Smooth muscle cell (in vitro differentiated cells): ENCODE measurements around the gene ESRRA. TPM values are rescaled to one million over a fixed set of nuclear protein-coding genes. Genes with fewer than 3 reads are reported as not detected.

Experiments
- DNase-seq: peaks from one replicate; lab custom pipeline; 2025; ENCODE audit not compliant: unreplicated experiment; lab: John Stamatoyannopoulos, UW
- H2AFZ ChIP-seq: fragments of 200-600 bp; sonication (generic); 2 replicates; pipeline ENCODE4 v1.6.0; 2016; ENCODE audit warnings: antibody characterized with exemption, low read depth, mild to moderate bottlenecking
- H3F3A ChIP-seq: fragments of 200-600 bp; sonication (generic); 2 replicates; pipeline ENCODE4 v1.6.0; 2017; ENCODE audit warnings: antibody characterized with exemption, low read depth
- H3K27ac ChIP-seq: fragments of 200-600 bp; sonication (generic); 2 replicates; pipeline ENCODE4 v1.5.1; 2016; ENCODE audit warnings: low read depth, mild to moderate bottlenecking
- H3K27me3 ChIP-seq: fragments of 200-600 bp; sonication (generic); 2 replicates; pipeline ENCODE4 v1.6.1; 2016; ENCODE audit warnings: low read depth, mild to moderate bottlenecking
- H3K36me3 ChIP-seq: fragments of 200-600 bp; sonication (generic); 2 replicates; pipeline ENCODE4 v1.5.1; 2016; ENCODE audit warnings: low read depth
- H3K4me1 ChIP-seq: fragments of 200-600 bp; sonication (generic); 2 replicates; pipeline ENCODE4 v1.5.1; 2016; ENCODE audit warnings: low read depth
- H3K4me2 ChIP-seq: fragments of 200-600 bp; sonication (generic); 2 replicates; pipeline ENCODE4 v1.6.0; 2016; ENCODE audit warnings: mild to moderate bottlenecking
- H3K4me3 ChIP-seq: fragments of 200-600 bp; sonication (generic); 2 replicates; pipeline ENCODE4 v1.5.1; 2016; ENCODE audit warnings: mild to moderate bottlenecking
- H3K79me2 ChIP-seq: fragments of 200-600 bp; sonication (generic); 2 replicates; pipeline ENCODE4 v1.6.0; 2016; ENCODE audit warnings: low read depth, mild to moderate bottlenecking
- H3K9ac ChIP-seq: fragments of 200-600 bp; sonication (generic); 2 replicates; pipeline ENCODE4 v1.6.0; 2016; ENCODE audit warnings: low read depth
- H3K9me3 ChIP-seq: fragments of 200-600 bp; sonication (generic); replicated peaks from 2 replicates; pipeline ENCODE4 v1.5.1; 2016; ENCODE audit warnings: low read depth
- H4K20me1 ChIP-seq: fragments of 200-600 bp; sonication (generic); 2 replicates; pipeline ENCODE4 v1.6.0; 2016; ENCODE audit warnings: low read depth
- CTCF ChIP-seq: fragments of 200-600 bp; sonication (generic); IDR thresholded peaks from 2 replicates; pipeline ENCODE4 v1.5.1; 2017; ENCODE audit warnings: borderline replicate concordance, mild to moderate bottlenecking, antibody characterized with exemption; ENCODE audit not compliant: insufficient read depth, poor library complexity, severe bottlenecking
- WGBS: methylation state at CpG from one replicate; pipeline ENCODE4 v1.1.7; 2016; ENCODE audit warnings: low lambda C conversion rate; 5-methylcytosine and 5-hydroxymethylcytosine counted together
- polyA plus RNA-seq: library from polyadenylated mRNA; unstranded; fragments of >200 nt; fragmentation: Nextera tagmentation; extraction: Ambion mirVana; gene quantifications from 2 replicates; pipeline ENCODE4 v1.2.1, GENCODE V29; 2016
- total RNA-seq: library from RNA; depleted of rRNA; stranded (reverse); fragments of >200 nt; gene quantifications from 2 replicates; pipeline ENCODE4 v1.2.3, GENCODE V29; 2014

The ESRRA gene
- total and polyA plus RNA-seq, 2 experiments from 2014 or later: 8.0 to 16.7 TPM

- peak; percentile 92 for DNase-seq
- peak overlapping the region; percentile 86 for H3K4me2 ChIP-seq
- H3K9ac ChIP-seq: peak overlapping the region; percentile 85
- no peaks in the 10 kb centered on the region for H3K27me3 ChIP-seq
- 2% methylated on average over 44 of the region's 58 CpGs for WGBS
- H4K20me1 ChIP-seq: no peaks in the 10 kb centered on the region
- H3F3A ChIP-seq: peaks cover 12% of the 10 kb centered on the region
- peak overlapping the region; percentile 64 for H2AFZ ChIP-seq
- H3K4me1 ChIP-seq: peaks cover 8% of the 10 kb centered on the region
- peak overlapping the region; percentile 91 for H3K27ac ChIP-seq
- H3K9me3 ChIP-seq: no peaks in the 10 kb centered on the region
- TF ChIP-seq CTCF: no peak
- H3K79me2 ChIP-seq: no peaks in the 10 kb centered on the region
- H3K4me3 ChIP-seq: peak overlapping the region; percentile 62
- H3K36me3 ChIP-seq: no peaks in the 10 kb centered on the region
Measured at GRCh38 chr11:64269540-64270220, 35.6 kb upstream of the ESRRA start.

- Histone ChIP-seq H3K27me3 (no peaks in the 10 kb centered on the region), H3K4me1 (no peaks in the 10 kb centered on the region), H3F3A (peaks cover 4% of the 10 kb centered on the region), H3K4me3 (no peak overlapping the region), H2AFZ (no peak overlapping the region), H4K20me1 (no peaks in the 10 kb centered on the region), H3K36me3 (no peaks in the 10 kb centered on the region), H3K9me3 (no peaks in the 10 kb centered on the region), H3K79me2 (no peaks in the 10 kb centered on the region), H3K4me2 (no peak overlapping the region), H3K9ac (no peak overlapping the region), H3K27ac (no peak overlapping the region)
- no peak for DNase-seq
- no peak for TF ChIP-seq CTCF
- 88% methylated on average over 15 of the region's 15 CpGs for WGBS
Measured at GRCh38 chr11:64275031-64275800, 30.1 kb upstream of the ESRRA start.

- no peaks in the 10 kb centered on the region for H3K79me2 ChIP-seq
- no peaks in the 10 kb centered on the region for H3K4me1 ChIP-seq
- DNase-seq: no peak
- WGBS: 95% methylated on average over 2 of the region's 2 CpGs
- H3K4me3 ChIP-seq: no peak overlapping the region
- no peak overlapping the region for H3K4me2 ChIP-seq
- no peak for TF ChIP-seq CTCF
- no peaks in the 10 kb centered on the region for H3K9me3 ChIP-seq
- no peak overlapping the region for H3K27ac ChIP-seq
- H4K20me1 ChIP-seq: no peaks in the 10 kb centered on the region
- H2AFZ ChIP-seq: no peak overlapping the region
- no peaks in the 10 kb centered on the region for H3K27me3 ChIP-seq
- H3K9ac ChIP-seq: no peak overlapping the region
- H3K36me3 ChIP-seq: no peaks in the 10 kb centered on the region
- H3F3A ChIP-seq: peaks cover 4% of the 10 kb centered on the region
Measured at GRCh38 chr11:64275841-64276240, 29.5 kb upstream of the ESRRA start.
